Activated T-cell treated with anti-CD3 and anti-CD28 coated beads, Interleukin-2, amount 50 U/mL, for 4 hours (primary cell): ENCODE data around the gene ADRA1B. TPM values are rescaled to one million over a fixed set of nuclear protein-coding genes. Genes with fewer than 3 reads are reported as not detected.

Source experiments
- ATAC-seq, 2 donors: fragments of 200-7000 bp; cut with Tn5 transposase; one replicate each; pipeline ENCODE4 v1.10.0; 2021
- DNase-seq: peaks from one replicate; pipeline ENCODE4 v3.0.0-alpha.2; 2020
- H3K27me3 Mint-ChIP-seq: one replicate; pipeline ENCODE4 v1.8.0; 2021; ENCODE audit warnings: low read depth, mixed read lengths
- H3K36me3 Mint-ChIP-seq: one replicate; pipeline ENCODE4 v1.8.0; 2022; ENCODE audit warnings: mixed read lengths; ENCODE audit not compliant: insufficient read depth
- H3K4me1 Mint-ChIP-seq: one replicate; pipeline ENCODE4 v1.8.0; 2021; ENCODE audit warnings: low read depth, mixed read lengths
- H3K4me3 Mint-ChIP-seq: one replicate; pipeline ENCODE4 v1.8.0; 2021; ENCODE audit warnings: mild to moderate bottlenecking, moderate library complexity, mixed read lengths
- H3K9me3 Mint-ChIP-seq: one replicate; pipeline ENCODE4 v1.8.0; 2021; ENCODE audit warnings: mixed read lengths
- total RNA-seq, 3 donors: library from RNA; stranded (reverse); gene quantifications; one replicate each; pipeline ENCODE4 v1.2.1, GENCODE V29; 2021

ADRA1B gene
- total RNA-seq, 3 donors from 2014 or later: 0.43 to 0.71 (median 0.49) TPM

DNA sequence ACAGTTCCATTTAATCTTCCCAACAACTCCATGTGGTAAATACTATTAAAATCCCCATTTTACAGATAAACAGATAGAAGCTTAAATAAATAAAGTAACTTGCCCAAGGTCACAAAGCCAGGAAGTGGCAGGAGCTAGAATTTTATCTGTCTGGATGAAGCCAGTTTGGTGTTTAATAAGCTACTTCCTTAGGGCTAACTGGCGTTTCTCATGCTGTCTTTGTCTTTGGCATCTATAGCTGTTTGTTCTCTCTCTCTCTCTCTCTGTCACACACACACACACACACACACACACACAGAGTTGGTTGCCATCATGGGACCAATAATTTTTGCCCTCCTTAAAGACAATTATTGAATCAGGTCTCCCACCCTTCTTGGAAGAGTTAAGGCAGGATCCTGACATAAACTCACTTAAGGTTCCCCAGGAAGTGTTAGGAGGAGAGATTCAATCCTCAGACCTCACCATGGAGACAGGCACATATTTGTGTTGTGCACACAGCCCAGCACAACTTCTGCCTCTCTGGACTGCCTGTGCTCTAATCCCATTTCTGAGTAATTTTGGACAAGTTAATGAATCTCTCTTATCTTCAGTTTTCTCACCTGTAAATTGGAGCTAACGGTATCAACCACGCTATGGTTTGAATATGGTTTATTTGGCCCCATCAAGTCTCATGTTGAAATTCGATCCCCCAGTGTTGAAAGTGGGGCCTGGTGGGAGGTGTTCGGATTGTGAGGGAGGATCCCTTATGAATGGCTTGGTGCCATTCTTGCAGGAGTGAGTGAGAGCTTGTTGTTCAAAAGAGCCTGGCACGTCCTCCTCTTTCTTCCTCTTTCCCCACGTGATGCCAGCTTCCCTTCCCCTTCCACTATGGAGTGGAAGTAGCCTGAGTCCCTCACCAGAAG lies 8.3 kb upstream of the ADRA1B start:
- no peaks in the 10 kb centered on the region for H3K4me1 Mint-ChIP-seq
- no peak for DNase-seq
- H3K36me3 Mint-ChIP-seq: no peaks in the 10 kb centered on the region
- ATAC-seq: no peak
- peaks cover 15% of the 10 kb centered on the region for H3K27me3 Mint-ChIP-seq
- H3K4me3 Mint-ChIP-seq: no peak overlapping the region
- H3K9me3 Mint-ChIP-seq: no peaks in the 10 kb centered on the region

DNA sequence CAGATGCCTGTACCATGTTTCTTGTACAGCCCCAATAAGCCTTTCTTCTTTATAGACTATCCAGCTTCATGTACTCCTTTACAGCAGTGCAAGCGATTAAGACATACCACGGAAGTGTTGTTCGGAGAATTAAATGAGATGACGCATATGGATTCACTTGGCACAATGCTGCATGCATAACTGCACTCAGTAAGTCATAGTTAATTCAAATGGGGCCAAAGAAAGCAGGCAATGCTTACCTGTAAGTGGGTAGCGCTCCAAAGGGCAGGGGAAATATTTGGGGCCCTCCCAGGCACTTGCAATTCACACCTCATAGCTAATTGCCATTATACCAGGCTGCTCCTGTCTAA lies 7.7 kb upstream of the ADRA1B start:
- ATAC-seq: no peak
- H3K36me3 Mint-ChIP-seq: no peaks in the 10 kb centered on the region

DNA sequence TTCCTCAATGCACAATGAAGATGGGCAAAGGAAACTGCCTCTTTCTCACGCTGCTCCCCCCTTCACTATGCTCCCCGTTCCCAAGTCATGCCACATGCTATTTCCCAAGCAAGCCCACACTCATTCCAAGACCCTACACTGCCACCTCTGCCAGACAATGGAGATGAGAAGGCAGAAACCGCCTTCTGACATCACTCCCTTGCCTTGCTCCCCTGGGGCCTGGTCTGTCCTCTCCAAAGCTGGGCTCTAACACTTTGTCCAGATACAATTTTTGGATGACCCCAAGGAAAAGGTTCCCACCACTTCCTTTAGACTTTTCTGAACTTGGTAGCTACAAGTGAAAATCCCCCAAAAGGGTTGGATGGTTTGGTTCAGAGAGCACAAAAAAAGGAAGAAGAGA lies 7.2 kb upstream of the ADRA1B start:
- peaks cover 15% of the 10 kb centered on the region for H3K27me3 Mint-ChIP-seq
- ATAC-seq (no peak), DNase-seq (no peak)
- no peaks in the 10 kb centered on the region for H3K36me3 Mint-ChIP-seq
- H3K4me1 Mint-ChIP-seq: no peaks in the 10 kb centered on the region
- H3K9me3 Mint-ChIP-seq: no peaks in the 10 kb centered on the region
- H3K4me3 Mint-ChIP-seq: no peak overlapping the region

More for the DNA sequence above, 7.7 kb upstream of the ADRA1B start:
- peaks cover 15% of the 10 kb centered on the region for H3K27me3 Mint-ChIP-seq
- no peak for DNase-seq
- no peaks in the 10 kb centered on the region for H3K9me3 Mint-ChIP-seq
- no peak overlapping the region for H3K4me3 Mint-ChIP-seq
- no peaks in the 10 kb centered on the region for H3K4me1 Mint-ChIP-seq

DNA sequence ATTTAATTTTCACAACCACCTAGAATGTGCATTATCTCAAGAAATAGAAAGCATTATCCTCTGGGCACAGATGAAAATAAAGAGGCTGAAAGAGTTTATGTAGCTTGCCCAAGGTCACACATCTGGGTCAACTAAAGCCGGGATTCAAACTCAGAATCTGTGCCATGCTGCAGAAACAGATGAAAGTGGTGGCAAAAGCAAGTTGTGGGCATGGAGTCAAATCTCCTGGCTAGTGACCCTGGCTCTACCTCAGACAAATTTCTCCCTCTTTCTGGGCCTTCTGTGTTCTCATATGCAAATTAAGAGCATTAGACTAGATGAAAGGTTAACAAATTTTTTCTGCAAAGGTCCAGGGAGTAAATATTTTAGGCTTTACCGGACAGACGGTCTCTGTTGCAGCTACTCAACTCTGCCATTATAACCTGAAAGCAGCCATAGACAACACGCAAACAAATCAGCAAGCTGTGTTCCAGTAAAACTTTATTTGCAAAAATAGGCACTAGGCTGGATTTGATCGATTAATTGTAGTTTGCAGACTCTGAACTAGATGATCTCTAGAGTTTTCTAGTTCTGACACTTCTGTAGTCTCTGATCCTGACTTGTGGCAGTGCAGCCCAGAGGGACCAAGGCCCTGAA lies 6.0 kb upstream of the ADRA1B start:
- Mint-ChIP-seq H3K27me3 (peaks cover 21% of the 10 kb centered on the region), H3K4me3 (no peak overlapping the region), H3K9me3 (no peaks in the 10 kb centered on the region), H3K4me1 (no peaks in the 10 kb centered on the region), H3K36me3 (no peaks in the 10 kb centered on the region)
- ATAC-seq: no peak
- no peak for DNase-seq

DNA sequence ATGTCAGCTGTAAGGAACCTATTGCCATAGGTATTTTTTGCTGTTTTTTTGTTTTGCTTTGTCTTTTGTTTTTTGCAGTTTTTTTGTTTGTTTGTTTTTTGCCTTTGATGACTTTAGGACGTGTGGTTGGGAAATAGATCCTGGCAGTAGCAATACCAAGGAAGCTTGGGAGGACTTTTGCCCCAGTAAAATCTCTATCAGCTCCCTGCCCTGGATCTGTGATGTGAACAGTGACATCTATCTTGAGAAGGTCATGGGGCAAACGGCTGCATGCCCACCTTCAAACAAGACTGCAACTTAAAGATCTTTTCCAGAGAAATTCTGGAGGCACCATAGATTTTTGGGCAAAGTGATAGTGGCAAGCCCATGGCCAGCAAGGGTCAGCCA lies 5.4 kb upstream of the ADRA1B start:
- DNase-seq: no peak
- no peak for ATAC-seq
- Mint-ChIP-seq H3K27me3 (peaks cover 26% of the 10 kb centered on the region), H3K36me3 (no peaks in the 10 kb centered on the region), H3K4me3 (no peak overlapping the region), H3K4me1 (peaks cover 5% of the 10 kb centered on the region), H3K9me3 (no peaks in the 10 kb centered on the region)

DNA sequence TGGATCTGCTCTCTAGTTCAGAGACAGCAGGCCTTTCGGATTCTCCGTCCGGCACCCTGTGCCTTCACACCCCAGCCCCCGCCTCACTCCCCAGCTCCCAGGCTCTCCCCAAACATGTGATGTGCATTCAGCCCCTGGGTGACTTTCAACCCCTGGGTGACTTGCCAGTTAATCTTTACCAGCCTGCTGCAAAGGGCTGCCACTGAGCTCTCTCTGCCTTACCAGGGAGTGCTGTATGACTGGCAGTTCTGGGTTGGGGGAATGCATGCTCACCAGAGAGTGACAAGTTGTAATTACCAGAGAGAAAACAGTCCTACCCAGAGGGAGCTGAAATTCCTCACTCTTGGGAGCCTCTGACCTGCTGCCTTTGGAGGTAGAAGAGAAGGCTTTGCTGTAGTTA lies 4.9 kb upstream of the ADRA1B start:
- no peaks in the 10 kb centered on the region for H3K9me3 Mint-ChIP-seq
- peaks cover 26% of the 10 kb centered on the region for H3K27me3 Mint-ChIP-seq
- ATAC-seq: no peak
- no peak for DNase-seq
- H3K4me3 Mint-ChIP-seq: no peak overlapping the region
- no peaks in the 10 kb centered on the region for H3K36me3 Mint-ChIP-seq
- peaks cover 5% of the 10 kb centered on the region for H3K4me1 Mint-ChIP-seq

DNA sequence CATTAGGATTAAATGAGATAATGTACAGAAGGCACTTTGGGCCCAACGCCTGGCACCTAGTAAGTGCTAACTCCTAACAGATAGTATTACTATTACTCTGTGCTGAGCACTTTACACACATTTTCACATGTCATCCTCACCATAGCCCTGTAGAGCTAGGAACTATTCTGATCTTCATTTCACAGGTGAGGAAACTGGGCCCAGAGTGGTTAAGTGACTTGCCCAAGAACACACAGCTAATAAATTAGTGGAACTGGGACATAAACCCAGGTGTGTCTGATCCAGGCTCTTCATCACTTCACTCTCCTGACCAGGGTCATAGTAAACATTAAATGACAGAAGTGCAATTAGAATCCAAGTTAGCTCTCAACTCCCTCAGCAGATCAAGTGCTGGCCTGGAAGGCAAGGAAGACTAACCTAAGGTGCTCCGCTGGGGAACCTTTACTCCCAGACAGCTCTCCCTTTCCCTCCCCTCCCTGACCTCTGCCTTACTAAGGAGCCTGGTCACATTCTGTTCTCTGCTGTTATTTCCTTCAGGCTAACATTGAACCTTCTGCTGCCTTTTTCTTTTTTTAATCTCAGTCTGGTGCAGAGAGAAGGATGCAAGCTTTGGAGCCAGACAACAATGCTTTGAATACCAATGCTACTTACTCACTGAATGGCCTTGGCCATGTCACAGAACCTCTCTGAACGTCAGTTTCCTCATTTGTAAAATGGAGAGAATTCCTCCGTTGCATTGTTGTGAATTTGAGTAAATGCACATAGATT lies 4.1 kb upstream of the ADRA1B start:
- ATAC-seq (no peak), DNase-seq (no peak)
- Mint-ChIP-seq H3K4me1 (peaks cover 9% of the 10 kb centered on the region), H3K9me3 (no peaks in the 10 kb centered on the region), H3K27me3 (peaks cover 28% of the 10 kb centered on the region), H3K36me3 (no peaks in the 10 kb centered on the region), H3K4me3 (no peak overlapping the region)

DNA sequence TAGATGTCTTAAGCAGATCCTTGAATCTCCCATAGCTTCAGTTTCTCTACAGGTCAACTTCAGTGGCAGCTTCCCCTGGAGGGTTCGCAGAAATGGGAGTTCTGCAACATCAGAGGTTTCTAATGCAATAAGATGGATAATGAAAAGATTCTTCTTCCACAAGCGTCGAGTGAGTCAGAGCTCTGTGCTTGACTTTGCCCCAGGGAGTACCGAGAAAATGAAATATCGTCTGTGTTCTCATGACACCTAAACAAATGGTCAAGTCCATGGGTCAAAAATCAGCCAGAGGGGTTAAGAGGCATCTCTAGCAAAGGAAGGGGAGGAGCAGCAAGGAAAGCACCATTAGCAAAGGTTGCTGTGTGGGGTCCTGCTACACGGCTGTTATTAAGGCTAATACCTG lies 3.2 kb upstream of the ADRA1B start:
- H3K27me3 Mint-ChIP-seq: peaks cover 32% of the 10 kb centered on the region
- H3K4me1 Mint-ChIP-seq: peaks cover 11% of the 10 kb centered on the region
- H3K4me3 Mint-ChIP-seq: no peak overlapping the region
- H3K36me3 Mint-ChIP-seq: no peaks in the 10 kb centered on the region
- DNase-seq (no peak), ATAC-seq (no peak)
- no peaks in the 10 kb centered on the region for H3K9me3 Mint-ChIP-seq

DNA sequence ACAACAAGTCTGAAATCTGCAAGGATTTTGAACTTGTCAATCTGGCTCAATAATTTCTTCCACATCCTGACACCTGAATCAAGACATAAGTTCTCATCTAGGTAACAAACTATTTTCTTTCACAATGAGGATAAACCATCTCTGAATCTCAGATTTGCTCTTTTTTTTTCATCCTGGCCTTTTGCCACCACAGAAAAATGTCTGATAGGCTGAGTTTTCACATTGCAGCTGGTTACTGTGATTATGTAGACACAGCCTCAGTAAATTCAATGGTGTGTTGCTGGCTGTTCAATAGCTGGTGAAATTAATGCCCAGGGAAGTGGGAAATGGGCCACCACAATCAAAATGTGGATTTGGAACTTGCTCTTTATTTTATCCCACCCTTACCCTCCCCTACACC lies 2.8 kb upstream of the ADRA1B start:
- DNase-seq (no peak), ATAC-seq (no peak)
- Mint-ChIP-seq H3K4me3 (no peak overlapping the region), H3K36me3 (no peaks in the 10 kb centered on the region), H3K4me1 (peaks cover 11% of the 10 kb centered on the region), H3K27me3 (peaks cover 32% of the 10 kb centered on the region), H3K9me3 (no peaks in the 10 kb centered on the region)

DNA sequence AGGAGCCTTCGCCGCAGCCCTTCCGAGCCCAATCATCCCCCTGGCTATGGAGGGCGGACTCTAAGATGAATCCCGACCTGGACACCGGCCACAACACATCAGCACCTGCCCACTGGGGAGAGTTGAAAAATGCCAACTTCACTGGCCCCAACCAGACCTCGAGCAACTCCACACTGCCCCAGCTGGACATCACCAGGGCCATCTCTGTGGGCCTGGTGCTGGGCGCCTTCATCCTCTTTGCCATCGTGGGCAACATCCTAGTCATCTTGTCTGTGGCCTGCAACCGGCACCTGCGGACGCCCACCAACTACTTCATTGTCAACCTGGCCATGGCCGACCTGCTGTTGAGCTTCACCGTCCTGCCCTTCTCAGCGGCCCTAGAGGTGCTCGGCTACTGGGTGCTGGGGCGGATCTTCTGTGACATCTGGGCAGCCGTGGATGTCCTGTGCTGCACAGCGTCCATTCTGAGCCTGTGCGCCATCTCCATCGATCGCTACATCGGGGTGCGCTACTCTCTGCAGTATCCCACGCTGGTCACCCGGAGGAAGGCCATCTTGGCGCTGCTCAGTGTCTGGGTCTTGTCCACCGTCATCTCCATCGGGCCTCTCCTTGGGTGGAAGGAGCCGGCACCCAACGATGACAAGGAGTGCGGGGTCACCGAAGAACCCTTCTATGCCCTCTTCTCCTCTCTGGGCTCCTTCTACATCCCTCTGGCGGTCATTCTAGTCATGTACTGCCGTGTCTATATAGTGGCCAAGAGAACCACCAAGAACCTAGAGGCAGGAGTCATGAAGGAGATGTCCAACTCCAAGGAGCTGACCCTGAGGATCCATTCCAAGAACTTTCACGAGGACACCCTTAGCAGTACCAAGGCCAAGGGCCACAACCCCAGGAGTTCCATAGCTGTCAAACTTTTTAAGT lies 819 bp downstream of the ADRA1B start:
- DNase-seq (no peak), ATAC-seq (no peak)
- no peaks in the 10 kb centered on the region for H3K9me3 Mint-ChIP-seq
- no peaks in the 10 kb centered on the region for H3K36me3 Mint-ChIP-seq
- peaks cover 11% of the 10 kb centered on the region for H3K4me1 Mint-ChIP-seq
- peak overlapping the region; percentile 55 for H3K4me3 Mint-ChIP-seq
- peaks cover 44% of the 10 kb centered on the region for H3K27me3 Mint-ChIP-seq

DNA sequence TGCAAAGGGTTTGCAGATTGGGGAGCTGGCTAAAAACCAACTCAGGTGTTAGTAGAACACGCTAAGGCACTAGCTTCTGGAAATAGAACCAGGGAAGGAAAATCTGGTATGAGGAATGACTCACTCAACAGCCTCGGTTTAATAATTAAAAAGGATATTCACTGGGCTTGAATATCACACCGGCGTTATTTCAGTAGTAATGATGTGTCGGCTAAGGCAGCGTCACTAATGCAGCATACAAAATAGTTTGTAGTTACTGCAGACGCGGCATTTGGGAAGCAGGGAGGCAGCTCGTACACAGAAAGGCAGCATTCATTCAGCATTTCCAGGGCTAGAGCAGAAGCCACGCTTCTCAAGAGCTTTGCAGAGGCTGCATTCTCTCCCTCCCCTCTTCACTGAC lies 1.7 kb downstream of the ADRA1B start:
- no peak for ATAC-seq
- H3K27me3 Mint-ChIP-seq: peaks cover 45% of the 10 kb centered on the region
- H3K4me3 Mint-ChIP-seq: no peak overlapping the region

DNA sequence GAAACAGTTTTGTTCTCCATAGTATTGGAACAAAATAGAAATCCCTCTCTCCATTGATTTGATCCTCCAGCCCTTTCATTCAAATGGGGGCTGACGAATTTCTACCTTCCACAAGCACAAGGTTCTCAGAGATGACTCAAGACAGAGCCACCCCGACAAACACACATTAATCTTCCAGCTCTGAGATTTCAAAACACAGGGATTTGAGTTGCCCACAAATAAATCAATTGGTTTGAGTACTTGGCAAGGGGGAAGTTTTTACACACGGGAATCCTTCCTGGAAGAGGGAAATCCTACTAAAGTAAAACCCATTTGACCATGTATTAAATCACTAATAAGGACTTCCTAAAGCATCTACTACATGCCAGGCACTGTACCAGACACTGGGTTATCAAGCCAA lies 5.4 kb downstream of the ADRA1B start:
- no peak overlapping the region for H3K4me3 Mint-ChIP-seq
- no peaks in the 10 kb centered on the region for H3K9me3 Mint-ChIP-seq
- H3K36me3 Mint-ChIP-seq: no peaks in the 10 kb centered on the region
- DNase-seq (no peak), ATAC-seq (no peak)
- peaks cover 45% of the 10 kb centered on the region for H3K27me3 Mint-ChIP-seq
- peaks cover 6% of the 10 kb centered on the region for H3K4me1 Mint-ChIP-seq

More for the DNA sequence above, 1.7 kb downstream of the ADRA1B start:
- Mint-ChIP-seq H3K4me1 (peaks cover 11% of the 10 kb centered on the region), H3K36me3 (no peaks in the 10 kb centered on the region), H3K9me3 (no peaks in the 10 kb centered on the region)
- DNase-seq: no peak

DNA sequence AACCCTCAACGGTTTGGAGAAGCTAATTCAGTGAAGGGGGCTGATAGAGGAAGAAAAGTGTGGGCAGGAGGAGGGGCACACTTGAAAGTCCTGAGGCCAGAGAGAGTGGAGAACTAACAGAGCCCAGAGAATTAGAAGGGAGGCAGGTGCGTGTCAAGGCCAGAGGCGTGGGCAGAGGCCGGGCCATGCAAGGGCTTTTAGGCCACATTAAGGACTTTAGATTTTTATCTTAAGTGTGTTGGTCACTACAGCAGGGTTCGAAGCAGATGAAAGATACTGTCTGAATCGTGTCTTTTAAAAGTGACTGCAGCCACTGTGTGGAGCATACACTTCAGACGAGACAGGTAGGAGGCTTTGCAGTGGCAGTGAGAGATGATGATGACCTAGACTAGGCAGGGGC lies 6.7 kb downstream of the ADRA1B start:
- ATAC-seq (peak in 1 of 2 donors; percentile 37), DNase-seq (no peak)
- Mint-ChIP-seq H3K9me3 (no peaks in the 10 kb centered on the region), H3K27me3 (peaks cover 38% of the 10 kb centered on the region), H3K36me3 (no peaks in the 10 kb centered on the region), H3K4me3 (no peak overlapping the region), H3K4me1 (no peaks in the 10 kb centered on the region)
